HepG2 (cell line): ENCODE data around the gene SLC1A2. TPM values are rescaled to one million over a fixed set of nuclear protein-coding genes. Genes with fewer than 3 reads are reported as not detected.

Experiments
- ATAC-seq: fragments of 200-7000 bp; cut with Tn5 transposase; 3 replicates; pipeline ENCODE4 v1.9.1; 2020; ENCODE audit warnings: mild to moderate bottlenecking, moderate library complexity
- BruUV-seq: library from RNA; stranded (reverse); fragments of 400-500 nt; replicated peaks from 2 replicates; lab custom pipeline; 2021; lab: Mats Ljungman, UMichigan
- CTCF ChIA-PET: fragments of 300-600 bp; formaldehyde crosslinking; extraction: SDS; loops from one replicate; lab custom pipeline; 2021; ENCODE audit warnings: low total read pairs, inconsistent platforms, low intra/inter-chr PET ratio; lab: Yijun Ruan, JAX
- POLR2A ChIA-PET: fragments of 350-600 bp; sonication (Branson Sonifier 250); formaldehyde crosslinking; loops from one replicate; lab custom pipeline; 2020; ENCODE audit warnings: antibody characterized with exemption, inconsistent platforms; lab: Yijun Ruan, JAX
- DNase-seq: peaks from one replicate; pipeline ENCODE4 v3.0.0-alpha.2; 2015; ENCODE audit warnings: low spot score
- FAIRE-seq: peaks from 3 replicates; lab custom pipeline; 2011; peaks lifted over from hg19 to GRCh38; lab: Jason Lieb, UNC
- H2AFZ ChIP-seq: one replicate; pipeline ENCODE4 v1.6.1; 2011; ENCODE audit warnings: low read length, inconsistent platforms
- H3K27ac ChIP-seq: fragments of 300-600 bp; 3 replicates; pipeline ENCODE4 v1.8.0; 2011; ENCODE audit warnings: mixed run types, mild to moderate bottlenecking, mixed read lengths, low read length, inconsistent platforms; ENCODE audit not compliant: insufficient read depth; ENCODE audit errors: extremely low read length
- H3K27me3 ChIP-seq, 2 experiments: fragments of 200-600 bp in 1 of 2; 2 replicates in 1 of 2; 3 replicates in 1 of 2; pipeline versions ENCODE4 v1.6.0 to v1.8.0; 2011; ENCODE audit warnings: low read length in 2 of 2, mild to moderate bottlenecking in 2 of 2, moderate library complexity in 2 of 2, inconsistent platforms in 1 of 2; ENCODE audit not compliant: insufficient read depth in 2 of 2, control insufficient read depth in 1 of 2
- H3K36me3 ChIP-seq, 2 experiments: fragments of 200-600 bp in 1 of 2; replicated peaks in 1 of 2; 2 replicates in 1 of 2; 3 replicates in 1 of 2; pipeline versions ENCODE4 v1.5.1 to v1.8.0; 2011; ENCODE audit warnings: low read length in 2 of 2, inconsistent platforms in 1 of 2; ENCODE audit not compliant: insufficient read depth in 2 of 2, control insufficient read depth in 1 of 2
- H3K4me1 ChIP-seq: 2 replicates; pipeline ENCODE4 v1.5.1; 2012; ENCODE audit warnings: low read length, inconsistent platforms; ENCODE audit not compliant: insufficient read depth
- H3K4me2 ChIP-seq: 2 replicates; pipeline ENCODE4 v1.6.0; 2011; ENCODE audit warnings: low read depth, low read length, inconsistent platforms
- H3K4me3 ChIP-seq, 3 experiments: fragments of 200-600 bp in 1 of 3; sonication (generic), shearing (Covaris generic) in 1 of 3; replicated peaks in 1 of 3; 2 replicates each; pipeline ENCODE4 v1.5.1; 2011 to 2016; ENCODE audit warnings: low read length in 3 of 3, inconsistent platforms in 2 of 3, low read depth in 2 of 3, mild to moderate bottlenecking in 2 of 3, control low read depth in 1 of 3, mixed read lengths in 1 of 3; ENCODE audit not compliant: insufficient read depth in 1 of 3
- H3K79me2 ChIP-seq: one replicate; pipeline ENCODE4 v1.6.1; 2011; ENCODE audit warnings: low read length, inconsistent platforms; ENCODE audit not compliant: insufficient read depth
- H3K9ac ChIP-seq: 2 replicates; pipeline ENCODE4 v1.6.0; 2011; ENCODE audit warnings: mild to moderate bottlenecking, low read depth, low read length, inconsistent platforms; ENCODE audit not compliant: insufficient read depth
- H3K9me3 ChIP-seq: 2 replicates; pipeline ENCODE4 v1.5.1; 2012; ENCODE audit warnings: mild to moderate bottlenecking, low read length
- H4K20me1 ChIP-seq: 2 replicates; pipeline ENCODE4 v1.6.0; 2011; ENCODE audit warnings: inconsistent platforms, mild to moderate bottlenecking, low read length, moderate library complexity; ENCODE audit not compliant: insufficient read depth
- CEBPG ChIP-seq: IDR thresholded peaks from 2 replicates; pipeline ENCODE4 v1.6.1; 2016
- GFI1 ChIP-seq: sonication (generic); formaldehyde crosslinking; IDR thresholded peaks from 2 replicates; pipeline ENCODE4 v1.5.0; 2020; ENCODE audit warnings: missing genetic modification reagents, mild to moderate bottlenecking, borderline replicate concordance
- GZF1 ChIP-seq: sonication (generic); formaldehyde crosslinking; IDR thresholded peaks from 2 replicates; pipeline ENCODE4 v1.5.1; 2020; ENCODE audit warnings: mild to moderate bottlenecking, missing genetic modification reagents
- ISL2 ChIP-seq: sonication (generic); formaldehyde crosslinking; IDR thresholded peaks from 2 replicates; pipeline ENCODE4 v1.5.0; 2020; ENCODE audit warnings: missing genetic modification reagents
- PHF5A ChIP-seq: IDR thresholded peaks from one replicate; pipeline ENCODE4 v1.6.1; 2018; ENCODE audit warnings: low read depth, missing genetic modification reagents; ENCODE audit not compliant: unreplicated experiment
- PRMT3 ChIP-seq: sonication (generic); formaldehyde crosslinking; IDR thresholded peaks from 2 replicates; pipeline ENCODE4 v1.8.1; 2022; ENCODE audit warnings: low read depth, mild to moderate bottlenecking, moderate library complexity, missing genetic modification reagents, borderline replicate concordance
- THAP11 ChIP-seq: IDR thresholded peaks from 2 replicates; pipeline ENCODE4 v1.6.1; 2016; ENCODE audit warnings: missing biosample characterization, missing genetic modification reagents
- UBTF ChIP-seq: sonication (generic); formaldehyde crosslinking; IDR thresholded peaks from 2 replicates; pipeline ENCODE4 v1.4.0; 2020; ENCODE audit warnings: mild to moderate bottlenecking, missing genetic modification reagents
- ZBTB1 ChIP-seq: sonication (generic); formaldehyde crosslinking; IDR thresholded peaks from 2 replicates; pipeline ENCODE4 v1.4.0; 2020; ENCODE audit warnings: missing genetic modification reagents, borderline replicate concordance
- ZBTB8A ChIP-seq: sonication (generic); formaldehyde crosslinking; IDR thresholded peaks from 2 replicates; pipeline ENCODE4 v1.4.0; 2020; ENCODE audit warnings: mild to moderate bottlenecking, low read depth, missing genetic modification reagents, borderline replicate concordance
- ZFP41 ChIP-seq: sonication (generic); formaldehyde crosslinking; IDR thresholded peaks from 2 replicates; pipeline ENCODE4 v1.4.0; 2020; ENCODE audit warnings: mild to moderate bottlenecking, missing genetic modification reagents, borderline replicate concordance
- ZNF24 ChIP-seq: fragments of 450-650 bp; IDR thresholded peaks from 2 replicates; pipeline ENCODE4 v1.6.1; 2017; ENCODE audit warnings: antibody characterized with exemption, mild to moderate bottlenecking
- ZNF577 ChIP-seq: sonication (generic); formaldehyde crosslinking; IDR thresholded peaks from 2 replicates; pipeline ENCODE4 v1.4.0; 2020; ENCODE audit warnings: mild to moderate bottlenecking, low read depth, missing genetic modification reagents, borderline replicate concordance
- ZNF670 ChIP-seq: sonication (generic); formaldehyde crosslinking; IDR thresholded peaks from 2 replicates; pipeline ENCODE4 v1.8.0; 2022; ENCODE audit warnings: mild to moderate bottlenecking, missing genetic modification reagents, borderline replicate concordance
- ZNF83 ChIP-seq: sonication (generic); formaldehyde crosslinking; IDR thresholded peaks from 2 replicates; pipeline ENCODE4 v1.4.0; 2020; ENCODE audit warnings: missing genetic modification reagents, mild to moderate bottlenecking, borderline replicate concordance
- ZSCAN30 ChIP-seq: sonication (generic); formaldehyde crosslinking; IDR thresholded peaks from 2 replicates; pipeline ENCODE4 v1.5.0; 2020; ENCODE audit warnings: mild to moderate bottlenecking, missing genetic modification reagents
- WGBS: methylation state at CpG from one replicate; pipeline ENCODE4 v1.1.6; 2017; ENCODE audit warnings: low lambda C conversion rate; 5-methylcytosine and 5-hydroxymethylcytosine counted together
- in situ Hi-C: cut with HindIII; loops from 2 replicates; pipeline ENCODE4 v1.10.0; 2017; ENCODE audit warnings: low pct_unique_long_range_greater_than_20kb; ENCODE audit not compliant: extremely low pct_ligation_motif_present
- intact Hi-C: fragments of 100-400 bp; cut with micrococcal nuclease; formaldehyde crosslinking; loops from one replicate; pipeline ENCODE4 v1.10.0; 2022; ENCODE audit not compliant: unreplicated experiment
- polyA plus RNA-seq, 8 experiments: library from polyadenylated mRNA; depleted of rRNA in 3 of 8; stranded (reverse) in 7 of 8; unstranded in 1 of 8; fragments of >200 nt; fragmentation: Illumina TruSeq in 4 of 8; extraction: Trizol in 4 of 8; gene quantifications; 2 replicates each; pipeline versions ENCODE4 v1.2.1 to v1.2.3, GENCODE V29; 2011 to 2016; ENCODE audit warnings: low read depth in 4 of 8, missing spikeins in 1 of 8, mixed read lengths in 1 of 8; ENCODE audit not compliant: insufficient read depth in 1 of 8
- total RNA-seq, 5 experiments: library from RNA; depleted of rRNA; stranded (reverse); fragments of >200 nt; fragmentation: Illumina TruSeq; extraction: Trizol; gene quantifications; 2 replicates each; pipeline ENCODE4 v1.2.3, GENCODE V29; 2016; ENCODE audit warnings: low read depth in 1 of 5
- TF ChIP-seq, protein P1 (sequence below): sonication (generic); formaldehyde crosslinking; IDR thresholded peaks from 2 replicates; pipeline ENCODE4 v1.8.1; 2023; ENCODE audit warnings: missing genetic modification reagents, inconsistent platforms, borderline replicate concordance

Gene SLC1A2
- total and polyA plus RNA-seq, 2 of the 13 experiments (the other 11 are each of a cell fraction or from before 2014, with no cell fraction given): 23.2 to 43.2 TPM

DNA sequence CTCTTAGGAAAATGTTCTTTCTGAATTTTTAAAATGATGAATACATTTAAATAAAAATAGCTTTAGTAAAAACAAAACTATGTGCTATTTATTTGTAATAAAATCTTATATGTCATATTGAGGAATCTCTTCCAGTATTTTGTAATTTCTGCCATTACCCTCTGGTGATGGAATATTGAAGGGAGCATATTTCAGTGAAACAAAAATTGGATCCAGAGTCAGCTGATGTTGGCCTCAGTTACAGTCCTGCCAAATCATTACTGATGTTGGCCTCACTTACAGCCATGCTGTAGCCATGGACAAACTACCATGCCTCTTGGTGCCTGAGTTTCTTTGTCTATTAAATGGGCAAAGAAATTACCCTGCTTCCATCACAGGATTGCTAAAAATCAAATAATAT is 133.2 kb downstream of the SLC1A2 start (continued):
- TF ChIP-seq ZSCAN30: no peak
- TF ChIP-seq ZNF83 (CRISPR knock-in tag): no peak
- no peak for TF ChIP-seq ZNF670 (CRISPR knock-in tag)
- TF ChIP-seq THAP11 (CRISPR knock-in tag): no peak
- TF ChIP-seq CEBPG: no peak
- TF ChIP-seq ZNF577 (CRISPR knock-in tag): no peak
- TF ChIP-seq ZBTB8A: no peak
- no peak for TF ChIP-seq GZF1 (CRISPR knock-in tag)
- no peak for TF ChIP-seq ZNF24

- H3K27me3 ChIP-seq: no peaks in the 10 kb centered on the region
- ChIA-PET POLR2A (no interaction called here), CTCF (no interaction called here)
- no TSS peak for BruUV-seq
- no peak overlapping the region for H2AFZ ChIP-seq
- H3K36me3 ChIP-seq: peaks cover 0 to 20% of the 10 kb centered on the region in 2 experiments; a peak in 2 of 5 replicates
- 100% methylated on average over 1 of the region's 1 CpG for WGBS
- H3K4me1 ChIP-seq: no peaks in the 10 kb centered on the region
- no peak for FAIRE-seq
- ATAC-seq: no peak
- H4K20me1 ChIP-seq: no peaks in the 10 kb centered on the region
- no peaks in the 10 kb centered on the region for H3K9me3 ChIP-seq
- H3K27ac ChIP-seq: no peak overlapping the region
- no peak overlapping the region for H3K9ac ChIP-seq
- in situ Hi-C loops: no loop called here
- no peak overlapping the region for H3K4me2 ChIP-seq
- no peak for DNase-seq
- intact Hi-C loops: no loop called here
- no peaks in the 10 kb centered on the region for H3K79me2 ChIP-seq
- TF ChIP-seq ZBTB1 (CRISPR knock-in tag) (no peak), ZFP41 (CRISPR knock-in tag) (no peak), PHF5A (CRISPR knock-in tag) (no peak), PRMT3 (CRISPR knock-in tag) (no peak), ISL2 (no peak), GFI1 (CRISPR knock-in tag) (no peak), UBTF (CRISPR knock-in tag) (no peak)
- TF ChIP-seq, protein P1, sequence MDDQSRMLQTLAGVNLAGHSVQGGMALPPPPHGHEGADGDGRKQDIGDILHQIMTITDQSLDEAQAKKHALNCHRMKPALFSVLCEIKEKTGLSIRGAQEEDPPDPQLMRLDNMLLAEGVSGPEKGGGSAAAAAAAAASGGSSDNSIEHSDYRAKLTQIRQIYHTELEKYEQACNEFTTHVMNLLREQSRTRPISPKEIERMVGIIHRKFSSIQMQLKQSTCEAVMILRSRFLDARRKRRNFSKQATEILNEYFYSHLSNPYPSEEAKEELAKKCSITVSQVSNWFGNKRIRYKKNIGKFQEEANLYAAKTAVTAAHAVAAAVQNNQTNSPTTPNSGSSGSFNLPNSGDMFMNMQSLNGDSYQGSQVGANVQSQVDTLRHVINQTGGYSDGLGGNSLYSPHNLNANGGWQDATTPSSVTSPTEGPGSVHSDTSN: no peak
- TF ChIP-seq, all 625 proteins: peak for 0
- no peak overlapping the region for H3K4me3 ChIP-seq
Observed at GRCh38 chr11:35285471-35285870, 133.9 kb downstream of the SLC1A2 start.
